Keratinocyte (primary cell): ENCODE results near the gene GKN1. TPM values are rescaled to one million over a fixed set of nuclear protein-coding genes. Genes with fewer than 3 reads are reported as not detected.

ENCODE experiments used
- DNase-seq: peaks from one replicate; pipeline ENCODE4 v3.0.0-alpha.2; 2011; ENCODE audit warnings: low read depth, missing footprints, low spot score
- FAIRE-seq: peaks from 2 replicates; lab custom pipeline; 2011; peaks lifted over from hg19 to GRCh38; lab: Jason Lieb, UNC
- H2AFZ ChIP-seq: 2 replicates; pipeline ENCODE4 v1.6.0; 2012; ENCODE audit warnings: low read length, control low read depth, inconsistent platforms; ENCODE audit not compliant: control insufficient read depth
- H3K27ac ChIP-seq: 2 replicates; pipeline ENCODE4 v1.5.1; 2011; ENCODE audit warnings: low read length; ENCODE audit not compliant: control insufficient read depth, insufficient read depth
- H3K27me3 ChIP-seq: 3 replicates; pipeline ENCODE4 v1.6.0; 2011; ENCODE audit warnings: low read length; ENCODE audit not compliant: control insufficient read depth, insufficient read depth; ENCODE audit errors: extremely low read depth
- H3K36me3 ChIP-seq, 2 experiments: 2 replicates in 1 of 2; 3 replicates in 1 of 2; pipeline ENCODE4 v1.5.1; 2011; ENCODE audit warnings: low read length in 2 of 2, mild to moderate bottlenecking in 1 of 2; ENCODE audit not compliant: control insufficient read depth in 2 of 2, insufficient read depth in 2 of 2; ENCODE audit errors: extremely low read depth in 1 of 2
- H3K4me1 ChIP-seq: 3 replicates; pipeline ENCODE4 v1.5.1; 2011; ENCODE audit warnings: low read length; ENCODE audit not compliant: control insufficient read depth, insufficient read depth; ENCODE audit errors: extremely low read depth
- H3K4me2 ChIP-seq: 3 replicates; pipeline ENCODE4 v1.6.0; 2011; ENCODE audit warnings: low read depth, low read length; ENCODE audit not compliant: control insufficient read depth, insufficient read depth; ENCODE audit errors: extremely low read depth
- H3K4me3 ChIP-seq, 3 experiments: fragments of 200-600 bp in 1 of 3; sonication (generic) in 1 of 3; 2 replicates in 2 of 3; 3 replicates in 1 of 3; pipeline ENCODE4 v1.5.1; 2011 to 2016; ENCODE audit warnings: low read length in 3 of 3, mild to moderate bottlenecking in 3 of 3, control low read depth in 2 of 3, inconsistent platforms in 1 of 3, low read depth in 1 of 3, mixed read lengths in 1 of 3, mixed run types in 1 of 3, moderate library complexity in 1 of 3; ENCODE audit not compliant: control insufficient read depth in 2 of 3, insufficient read depth in 2 of 3; ENCODE audit errors: extremely low read depth in 1 of 3
- H3K79me2 ChIP-seq: 2 replicates; pipeline ENCODE4 v1.6.0; 2012; ENCODE audit warnings: low read length; ENCODE audit not compliant: control insufficient read depth, insufficient read depth
- H3K9ac ChIP-seq: 3 replicates; pipeline ENCODE4 v1.6.0; 2011; ENCODE audit warnings: low read length; ENCODE audit not compliant: control insufficient read depth, insufficient read depth; ENCODE audit errors: extremely low read depth
- H3K9me1 ChIP-seq: 3 replicates; pipeline ENCODE4 v1.6.0; 2011; ENCODE audit warnings: low read length; ENCODE audit not compliant: control insufficient read depth, insufficient read depth; ENCODE audit errors: extremely low read depth
- H3K9me3 ChIP-seq: 2 replicates; pipeline ENCODE4 v1.5.1; 2012; ENCODE audit warnings: low read depth, low read length; ENCODE audit not compliant: control insufficient read depth
- H4K20me1 ChIP-seq: 3 replicates; pipeline ENCODE4 v1.6.0; 2011; ENCODE audit warnings: low read length; ENCODE audit not compliant: control insufficient read depth, insufficient read depth; ENCODE audit errors: extremely low read depth
- CTCF ChIP-seq, 3 experiments: IDR thresholded peaks in 1 of 3; conservative IDR thresholded peaks in 1 of 3; optimal IDR thresholded peaks in 1 of 3; 2 replicates in 2 of 3; 3 replicates in 1 of 3; pipeline versions ENCODE3 to v1.5.1; 2011; ENCODE audit warnings: low read length in 3 of 3, mild to moderate bottlenecking in 3 of 3, moderate library complexity in 2 of 3, control low read depth in 1 of 3, inconsistent platforms in 1 of 3; ENCODE audit not compliant: insufficient read depth in 2 of 3; ENCODE audit errors: extremely low read depth in 1 of 3
- EZH2 ChIP-seq: IDR thresholded peaks from one replicate; pipeline ENCODE4 v1.6.1; 2012; ENCODE audit warnings: inconsistent platforms, mild to moderate bottlenecking, low read length, moderate library complexity
- dilution Hi-C: fragments of 300-500 bp; cut with MboI; formaldehyde crosslinking; loops from one replicate; pipeline ENCODE4 v1.7.0; 2020; ENCODE audit warnings: low sequenced_read_pairs; ENCODE audit not compliant: extremely low pct_ligation_motif_present
- polyA minus RNA-seq, 3 experiments: library from RNA; depleted of rRNA, polyadenylated mRNA; stranded (reverse); fragments of >200 nt; gene quantifications; 1 replicate in 1 of 3; 2 replicates in 1 of 3; 3 replicates in 1 of 3; pipeline ENCODE4 v1.2.3, GENCODE V29; 2011
- polyA plus RNA-seq, 5 experiments: library from polyadenylated mRNA; depleted of rRNA in 3 of 5; stranded (reverse) in 3 of 5; stranded (forward) in 1 of 5; unstranded in 1 of 5; fragments of >200 nt; gene quantifications; 1 replicate in 1 of 5; 2 replicates in 3 of 5; 3 replicates in 1 of 5; pipeline versions ENCODE4 v1.2.1 to v1.2.3, GENCODE V29; 2011 to 2012; ENCODE audit warnings: missing spikeins in 2 of 5, low read depth in 1 of 5, low replicate concordance in 1 of 5

Gene GKN1
- polyA plus RNA-seq (0.15 to 0.75 TPM (median 0.49 TPM) in 3 replicates), polyA minus RNA-seq (not detected in 3 replicates)
- polyA plus RNA-seq (2011; ENCODE audit: low read depth), result not detected
- polyA plus RNA-seq (2011; cell fraction: cytosol; rRNA removed), result 0.47 and 1.1 TPM in 2 replicates
- polyA plus RNA-seq (2011; cell fraction: nucleus; rRNA removed), result 1.1 and 1.2 TPM in 2 replicates
- polyA plus RNA-seq (2012; ENCODE audit: low replicate concordance), result 0.19 and 0.30 TPM in 2 replicates
- not detected for polyA minus RNA-seq (2011; cell fraction: cytosol; rRNA and poly(A)+ RNA removed)
- not detected in 2 replicates for polyA minus RNA-seq (2011; cell fraction: nucleus; rRNA and poly(A)+ RNA removed)

- no peak within 1 kb of the TSS for H3K4me2 ChIP-seq
- no peak within 1 kb of the TSS for H3K4me3 ChIP-seq
- H4K20me1 ChIP-seq, result no peaks in the 10 kb centered on the region
- peak; percentile 76 for FAIRE-seq
- DNase-seq, result no peak
- no peaks in the 10 kb centered on the region for H3K36me3 ChIP-seq
- dilution Hi-C loops, result no loop called here
- TF ChIP-seq EZH2 (no peak), CTCF (optimal IDR thresholded peaks at IDR 0.05 in 1 of 3, IDR thresholded peaks at IDR 0.05 in 1 of 3, conservative IDR thresholded peaks at IDR 0.05 in 1 of 3; ENCODE audit: extremely low read depth in 1 of 3, insufficient read depth in 2 of 3, low read length in 3 of 3) (no peak)
- no peak within 1 kb of the TSS for H3K27ac ChIP-seq
- no peaks in the 10 kb centered on the region for H3K9me1 ChIP-seq
- H2AFZ ChIP-seq, result no peak within 1 kb of the TSS
- H3K9me3 ChIP-seq, result no peaks in the 10 kb centered on the region
- H3K9ac ChIP-seq, result no peak within 1 kb of the TSS
- no peaks in the 10 kb centered on the region for H3K79me2 ChIP-seq
- H3K4me1 ChIP-seq, result peaks cover 24% of the 10 kb centered on the region
- no peaks in the 10 kb centered on the region for H3K27me3 ChIP-seq
Observed at GRCh38 chr2:68974251-68974650, at the start of gene GKN1. Gene GKN1 (plus strand): TSS chr2:68974636. CDS start chr2:68974678, 42 bp downstream.

- Histone ChIP-seq H3K9ac (no peak overlapping the region), H2AFZ (no peak overlapping the region), H3K9me3 (no peaks in the 10 kb centered on the region), H3K4me3 (no peak overlapping the region), H3K36me3 (no peaks in the 10 kb centered on the region), H3K79me2 (no peaks in the 10 kb centered on the region), H3K27ac (no peak overlapping the region), H3K27me3 (no peaks in the 10 kb centered on the region), H3K4me1 (peaks cover 16% of the 10 kb centered on the region), H4K20me1 (no peaks in the 10 kb centered on the region), H3K4me2 (peak overlapping the region; percentile 20), H3K9me1 (no peaks in the 10 kb centered on the region)
- no peak for DNase-seq
- TF ChIP-seq EZH2 (no peak), CTCF (optimal IDR thresholded peaks at IDR 0.05 in 1 of 3, IDR thresholded peaks at IDR 0.05 in 1 of 3, conservative IDR thresholded peaks at IDR 0.05 in 1 of 3; ENCODE audit: extremely low read depth in 1 of 3, insufficient read depth in 2 of 3, low read length in 3 of 3) (peak; percentile 88 to 98 (median 94))
- dilution Hi-C loops, result no loop called here
- FAIRE-seq, result peak; percentile 70
Observed at GRCh38 chr2:68925295-68925896, 49.0 kb upstream of the GKN1 start.
